DND-41 (cell line): ENCODE data around the gene AMMECR1L.

Experiments
- CTCF ChIP-seq: IDR thresholded peaks from 2 replicates; pipeline ENCODE4 v1.5.1; 2012; ENCODE audit warnings: borderline replicate concordance, low read length, moderate library complexity, mild to moderate bottlenecking; ENCODE audit not compliant: poor library complexity, severe bottlenecking; ENCODE audit errors: extremely low read depth
- EZH2 ChIP-seq: IDR thresholded peaks from 3 replicates; pipeline ENCODE4 v1.6.1; 2012; ENCODE audit warnings: borderline replicate concordance, low read depth, mild to moderate bottlenecking, moderate library complexity, low read length, inconsistent platforms; ENCODE audit not compliant: severe bottlenecking

DNA sequence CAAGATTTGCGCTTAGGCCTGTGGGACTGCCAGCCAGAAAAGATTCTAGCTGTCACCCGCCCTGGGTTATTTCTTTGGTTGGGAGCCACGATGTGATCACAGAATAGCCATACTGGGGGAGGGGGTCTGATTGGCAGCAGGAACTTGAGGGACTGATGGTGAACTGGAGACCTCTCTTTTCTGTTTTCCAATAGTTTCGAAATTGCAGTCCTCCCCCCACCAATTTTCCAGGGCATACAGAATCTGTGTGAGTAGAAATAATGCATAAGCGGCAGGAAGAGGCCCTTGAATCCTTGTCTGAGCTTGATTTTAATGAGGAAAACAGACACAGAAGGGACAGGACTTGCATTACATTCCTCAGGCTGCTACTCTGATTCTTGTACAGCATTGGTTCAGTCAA lies 25.6 kb downstream of the AMMECR1L start:
- TF ChIP-seq CTCF (no peak), EZH2 (no peak)
